ENCODE measurements around the gene NRARP. TPM values are rescaled to one million over a fixed set of nuclear protein-coding genes. Genes with fewer than 3 reads are reported as not detected.

NRARP gene
- total RNA-seq, 2 experiments from 2014 or later = 0.96 to 1.4 TPM

- Mint-ChIP-seq H3K4me3 (no peak overlapping the region), H3K36me3 (ENCODE audit: low read depth) (no peaks in the 10 kb centered on the region), H3K27me3 (no peaks in the 10 kb centered on the region), H3K4me1 (ENCODE audit: low read depth) (no peaks in the 10 kb centered on the region), H3K27ac (no peak overlapping the region), H3K9me3 (no peaks in the 10 kb centered on the region)
- Histone ChIP-seq H3K4me1 (ENCODE audit: insufficient read depth, low read length) (peaks cover 23% of the 10 kb centered on the region), H3K27ac (ENCODE audit: low read depth in 1 of 2, low read length in 2 of 2) (no peak overlapping the region), H3K27me3 (ENCODE audit: control insufficient read depth in 1 of 2, insufficient read depth in 2 of 2, low read length in 2 of 2) (peaks cover 9 to 17% of the 10 kb centered on the region in 2 experiments), H3K4me3 (ENCODE audit: low read length) (no peak overlapping the region), H3K9me3 (ENCODE audit: control insufficient read depth in 1 of 2, insufficient read depth in 1 of 2, low read length in 2 of 2) (peaks cover 0 to 5% of the 10 kb centered on the region in 2 experiments), H3K36me3 (ENCODE audit: insufficient read depth, low read length) (no peaks in the 10 kb centered on the region)
- intact Hi-C loops (cut with DNase I, micrococcal nuclease) = no loop called here
- ChIA-PET POLR2A (interaction anchor here (1.7 kb wide), 1 partner anchor 11 kb away, joined by 5 read pairs; the partner anchor contains the start of gene NRARP), CTCF (no interaction called here)
- no peak for TF ChIP-seq CTCF (IDR thresholded peaks at IDR 0.05)
- DNase-seq = peak in 2 of 14 experiments; percentile 1 to 18
- ATAC-seq (ENCODE audit: poor library complexity) = no peak
Measured at GRCh38 chr9:137312852-137313325, 10.8 kb upstream of the NRARP start.

GRCh38 chr9:137311986-137312851, 10.1 kb upstream of the NRARP start:
- H3K9me3 Mint-ChIP-seq = no peaks in the 10 kb centered on the region
- ATAC-seq (ENCODE audit: poor library complexity) = no peak
- no peaks in the 10 kb centered on the region for H3K36me3 Mint-ChIP-seq (ENCODE audit: low read depth)
- H3K27ac ChIP-seq (ENCODE audit: low read depth in 1 of 2, low read length in 2 of 2) = no peak overlapping the region
- H3K27me3 Mint-ChIP-seq = no peaks in the 10 kb centered on the region
- intact Hi-C loops (cut with DNase I, micrococcal nuclease) = no loop called here
- TF ChIP-seq CTCF (IDR thresholded peaks at IDR 0.05) = no peak
- DNase-seq = peak in 2 of 14 experiments; percentile 6 to 22
- peaks cover 9 to 15% of the 10 kb centered on the region in 2 experiments for H3K27me3 ChIP-seq (ENCODE audit: control insufficient read depth in 1 of 2, insufficient read depth in 2 of 2, low read length in 2 of 2)
- POLR2A ChIA-PET = interaction anchor here (1.7 kb wide), 1 partner anchor 10 kb away, joined by 5 read pairs; the partner anchor contains the start of gene NRARP
- H3K4me3 ChIP-seq (ENCODE audit: low read length) = no peak overlapping the region
- H3K4me3 Mint-ChIP-seq = no peak overlapping the region
- H3K4me1 Mint-ChIP-seq (ENCODE audit: low read depth) = no peaks in the 10 kb centered on the region
- H3K27ac Mint-ChIP-seq = no peak overlapping the region
- H3K4me1 ChIP-seq (ENCODE audit: insufficient read depth, low read length) = peaks cover 23% of the 10 kb centered on the region
- no peaks in the 10 kb centered on the region for H3K36me3 ChIP-seq (ENCODE audit: insufficient read depth, low read length)
- H3K9me3 ChIP-seq (ENCODE audit: control insufficient read depth in 1 of 2, insufficient read depth in 1 of 2, low read length in 2 of 2) = peaks cover 0 to 5% of the 10 kb centered on the region in 2 experiments
- CTCF ChIA-PET = no interaction called here

GRCh38 chr9:137311171-137311985, 9.3 kb upstream of the NRARP start:
- no peaks in the 10 kb centered on the region for H3K36me3 Mint-ChIP-seq (ENCODE audit: low read depth)
- CTCF ChIA-PET = no interaction called here
- Histone ChIP-seq H3K36me3 (ENCODE audit: insufficient read depth, low read length) (no peaks in the 10 kb centered on the region), H3K4me1 (ENCODE audit: insufficient read depth, low read length) (peaks cover 25% of the 10 kb centered on the region), H3K4me3 (ENCODE audit: low read length) (no peak overlapping the region), H3K27me3 (ENCODE audit: control insufficient read depth in 1 of 2, insufficient read depth in 2 of 2, low read length in 2 of 2) (peaks cover 7 to 9% of the 10 kb centered on the region in 2 experiments), H3K27ac (ENCODE audit: low read depth in 1 of 2, low read length in 2 of 2) (no peak overlapping the region), H3K9me3 (ENCODE audit: control insufficient read depth in 1 of 2, insufficient read depth in 1 of 2, low read length in 2 of 2) (peaks cover 0 to under 1% of the 10 kb centered on the region in 2 experiments)
- no peak for TF ChIP-seq CTCF (IDR thresholded peaks at IDR 0.05)
- DNase-seq = peak in 5 of 14 experiments; percentile 31 to 68 (median 50)
- POLR2A ChIA-PET = no interaction called here
- intact Hi-C loops (cut with DNase I, micrococcal nuclease) = no loop called here
- H3K27ac Mint-ChIP-seq = no peak overlapping the region
- no peak overlapping the region for H3K4me3 Mint-ChIP-seq
- no peaks in the 10 kb centered on the region for H3K27me3 Mint-ChIP-seq
- no peaks in the 10 kb centered on the region for H3K9me3 Mint-ChIP-seq
- peak; percentile 51 for ATAC-seq (ENCODE audit: poor library complexity)
- no peaks in the 10 kb centered on the region for H3K4me1 Mint-ChIP-seq (ENCODE audit: low read depth)
